ENCODE data around the gene RETN.
"Not testable (repeated sequence)": the region's sequence is repeated elsewhere in the genome, so short reads cannot be mapped to it uniquely, and the experiment has no call there.

Gene RETN

GRCh38 chr19:7637374-7638256 lies 31.2 kb upstream of the RETN start:
- in situ Hi-C loops (cut with MboI; ENCODE audit: low sequenced_read_pairs) = no loop called here

GRCh38 chr19:7638802-7639465 lies 29.9 kb upstream of the RETN start:
- in situ Hi-C loops (cut with MboI; ENCODE audit: low sequenced_read_pairs) = no loop called here

DNA sequence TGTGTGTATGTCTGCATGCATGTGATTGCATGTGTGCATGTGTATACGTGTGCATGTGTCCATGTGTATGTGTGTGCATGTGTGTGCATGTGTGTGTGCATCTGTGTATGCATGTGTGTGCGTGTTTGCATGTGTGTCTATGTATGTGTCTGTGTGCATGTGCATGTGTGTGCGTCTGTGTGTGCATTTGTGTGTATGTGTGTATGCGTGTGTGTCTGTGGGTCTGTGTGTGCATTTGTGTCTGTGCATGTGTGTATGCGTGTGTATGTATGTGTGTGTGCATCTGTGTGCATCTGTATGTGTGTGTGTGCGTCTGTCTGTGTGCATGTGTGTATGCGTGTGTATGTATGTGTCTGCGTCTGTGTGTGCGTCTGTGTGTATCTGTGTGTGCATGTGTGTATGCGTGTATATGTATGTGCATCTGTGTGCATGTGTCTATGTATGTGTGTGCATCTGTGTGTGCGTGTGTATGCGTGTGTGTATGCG lies 28.9 kb upstream of the RETN start:
- in situ Hi-C loops (cut with MboI; ENCODE audit: low sequenced_read_pairs) = no loop called here

GRCh38 chr19:7640803-7641202 lies 28.0 kb upstream of the RETN start:
- in situ Hi-C loops (cut with MboI; ENCODE audit: low sequenced_read_pairs) = no loop called here

DNA sequence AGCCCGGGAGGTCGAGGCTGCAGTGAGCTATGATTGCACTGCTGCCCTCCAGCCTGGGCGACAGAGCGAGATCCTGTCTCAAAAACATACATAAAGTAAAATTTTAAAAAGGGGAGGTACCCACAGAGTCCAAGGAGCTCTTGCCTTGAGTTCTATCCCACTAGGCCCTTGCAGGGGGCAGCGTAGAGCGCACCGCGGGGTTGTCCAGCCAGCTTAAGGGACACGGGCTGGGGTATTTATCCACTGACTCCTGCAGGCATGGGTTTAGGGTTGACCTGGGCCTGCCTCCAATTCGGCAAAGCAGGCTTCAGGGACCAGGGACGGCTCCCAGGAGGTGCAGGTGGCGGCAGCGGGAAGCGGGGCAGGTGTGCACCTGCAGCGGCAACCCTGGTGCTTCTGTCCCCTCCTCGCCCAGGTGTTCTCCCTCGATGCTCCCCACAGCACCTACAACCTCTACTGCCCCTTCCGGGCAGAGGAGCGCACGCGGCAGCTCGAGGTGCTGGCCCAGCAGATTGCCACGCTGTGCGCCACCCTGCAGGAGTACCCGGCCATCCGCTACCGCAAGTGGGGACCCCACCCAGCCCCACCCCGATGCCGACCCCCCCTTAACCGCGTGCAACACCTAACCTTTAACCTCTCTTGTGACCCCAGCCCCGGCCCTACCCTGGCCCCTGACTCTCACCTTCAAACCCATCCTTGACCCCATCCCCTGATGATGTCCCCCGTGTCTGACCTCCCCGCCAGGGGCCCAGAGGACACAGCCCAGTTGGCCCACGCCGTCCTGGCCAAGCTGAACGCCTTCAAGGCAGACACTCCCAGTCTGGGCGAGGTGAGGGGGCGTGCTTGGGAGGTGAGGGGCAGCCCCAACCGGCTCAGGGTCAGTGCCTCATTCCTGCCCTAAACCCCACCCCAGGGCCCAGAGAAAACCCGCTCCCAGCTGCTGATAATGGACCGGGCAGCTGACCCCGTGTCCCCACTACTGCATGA lies 27.3 kb upstream of the RETN start:
- in situ Hi-C loops (cut with MboI; ENCODE audit: low sequenced_read_pairs) = no loop called here

DNA sequence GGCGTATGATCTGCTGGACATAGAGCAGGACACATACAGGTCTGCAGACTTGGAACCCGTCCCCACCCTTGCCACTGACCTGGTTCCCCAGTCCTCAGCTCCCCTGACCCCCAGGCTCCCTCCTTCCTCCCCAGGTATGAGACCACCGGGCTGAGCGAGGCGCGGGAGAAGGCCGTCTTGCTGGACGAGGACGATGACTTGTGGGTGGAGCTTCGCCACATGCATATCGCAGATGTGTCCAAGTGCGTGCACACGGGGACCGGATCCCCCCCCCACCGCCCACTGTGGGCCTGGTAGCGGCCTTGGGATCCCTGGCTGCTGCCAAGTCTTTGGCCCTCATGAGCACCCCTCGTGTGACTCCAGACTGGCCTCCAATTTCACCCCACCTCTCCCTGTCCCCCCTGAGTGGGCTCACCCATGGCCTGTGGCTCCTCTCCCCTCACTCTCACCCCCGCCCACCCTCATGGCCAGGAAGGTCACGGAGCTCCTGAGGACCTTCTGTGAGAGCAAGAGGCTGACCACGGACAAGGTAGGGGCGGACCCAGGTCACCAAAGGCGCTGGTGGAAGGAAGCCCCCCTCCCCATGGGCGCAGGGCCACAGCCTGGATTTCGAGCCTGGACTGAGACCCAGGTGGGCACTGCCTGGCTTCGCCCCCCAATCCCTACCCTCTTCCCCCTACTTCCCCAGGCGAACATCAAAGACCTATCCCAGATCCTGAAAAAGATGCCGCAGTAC lies 26.4 kb upstream of the RETN start:
- in situ Hi-C loops (cut with MboI; ENCODE audit: low sequenced_read_pairs) = no loop called here

DNA sequence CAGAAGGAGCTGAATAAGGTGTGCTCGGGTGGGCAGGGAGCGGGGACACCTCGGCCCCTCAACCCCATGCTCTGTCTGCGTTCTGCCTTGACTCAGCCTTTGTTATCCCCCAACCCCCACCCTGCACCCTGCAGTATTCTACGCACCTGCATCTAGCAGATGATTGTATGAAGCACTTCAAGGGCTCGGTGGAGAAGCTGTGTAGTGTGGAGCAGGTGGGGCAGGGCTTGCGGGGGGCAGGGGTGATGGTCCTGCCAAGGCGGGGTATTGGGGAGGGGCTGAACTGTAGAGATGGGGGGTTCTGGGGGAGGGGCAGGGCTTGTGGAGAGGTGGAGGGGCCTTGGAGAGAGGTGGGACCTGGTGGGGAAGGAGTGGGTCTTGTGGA lies 25.8 kb upstream of the RETN start:
- in situ Hi-C loops (cut with MboI; ENCODE audit: low sequenced_read_pairs) = no loop called here

DNA sequence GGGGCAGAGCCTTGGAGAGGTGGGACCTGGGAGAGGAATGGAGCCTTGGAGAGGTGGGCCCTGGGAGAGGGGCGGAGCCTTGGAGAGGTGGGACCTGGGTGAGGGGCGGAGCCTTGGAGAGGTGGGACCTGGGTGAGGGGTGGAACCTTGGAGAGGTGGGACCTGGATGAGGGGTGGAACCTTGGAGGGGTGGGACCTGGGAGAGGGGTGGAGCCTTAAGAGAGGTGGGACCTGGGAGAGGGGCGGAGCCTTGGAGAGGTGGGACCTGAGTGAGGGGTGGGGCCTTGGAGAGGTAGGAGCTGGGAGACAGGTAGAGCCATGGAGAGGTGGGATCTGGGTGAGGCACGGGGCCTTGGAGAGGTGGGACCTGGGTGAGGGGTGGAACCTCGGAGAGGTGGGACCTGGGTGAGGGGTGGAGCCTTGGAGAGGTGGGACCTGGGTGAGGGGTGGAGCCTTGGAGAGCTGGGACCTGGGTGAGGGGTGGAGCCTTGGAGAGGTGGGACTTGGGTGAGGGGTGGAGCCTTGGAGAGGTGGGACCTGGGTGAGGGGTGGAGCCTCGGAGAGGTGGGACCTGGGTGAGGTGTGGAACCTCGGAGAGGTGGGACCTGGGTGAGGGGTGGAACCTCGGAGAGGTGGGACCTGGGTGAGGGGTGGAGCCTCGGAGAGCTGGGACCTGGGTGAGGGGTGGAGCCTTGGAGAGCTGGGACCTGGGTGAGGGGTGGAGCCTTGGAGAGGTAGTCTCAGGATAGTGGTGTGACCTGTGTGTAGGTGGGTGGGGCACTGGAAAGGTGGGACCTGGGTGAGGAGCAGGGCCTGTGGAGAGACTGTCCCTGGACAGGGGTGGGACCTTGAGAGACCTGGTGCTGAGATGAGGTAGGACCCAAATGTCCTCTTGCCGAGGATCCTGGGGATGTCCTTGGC lies 25.0 kb upstream of the RETN start:
- in situ Hi-C loops (cut with MboI; ENCODE audit: low sequenced_read_pairs) = not testable (repeated sequence)

DNA sequence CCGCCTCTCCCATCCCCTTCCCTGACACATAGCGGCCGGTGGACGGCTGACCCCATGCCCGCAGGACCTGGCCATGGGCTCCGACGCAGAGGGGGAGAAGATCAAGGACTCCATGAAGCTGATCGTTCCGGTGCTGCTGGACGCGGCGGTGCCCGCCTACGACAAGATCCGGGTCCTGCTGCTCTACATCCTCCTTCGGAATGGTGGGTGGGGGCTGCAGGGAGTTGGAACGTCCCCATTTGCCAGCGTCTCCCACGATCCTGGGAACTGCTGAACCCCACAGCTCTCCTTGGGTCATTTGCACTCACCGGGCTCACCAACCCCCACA lies 24.3 kb upstream of the RETN start:
- in situ Hi-C loops (cut with MboI; ENCODE audit: low sequenced_read_pairs) = no loop called here

DNA sequence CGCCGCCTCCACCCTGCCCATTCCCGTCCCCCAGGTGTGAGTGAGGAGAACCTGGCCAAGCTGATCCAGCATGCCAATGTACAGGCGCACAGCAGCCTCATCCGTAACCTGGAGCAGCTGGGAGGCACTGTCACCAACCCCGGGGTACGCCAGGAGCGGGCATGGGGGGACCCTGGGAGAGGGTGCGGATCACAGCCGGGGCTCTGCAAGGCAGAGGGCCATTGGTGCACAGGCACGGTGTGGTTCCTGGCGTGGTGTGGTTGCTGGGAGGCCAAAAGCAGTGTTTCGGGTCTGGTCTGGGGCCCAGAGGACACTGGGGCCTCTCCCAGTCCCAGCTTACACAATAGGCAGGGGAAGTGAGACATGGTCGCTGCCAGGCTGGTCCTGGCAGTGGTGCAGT lies 23.7 kb upstream of the RETN start:
- in situ Hi-C loops (cut with MboI; ENCODE audit: low sequenced_read_pairs) = no loop called here

GRCh38 chr19:7645656-7646425 lies 23.0 kb upstream of the RETN start:
- in situ Hi-C loops (cut with MboI; ENCODE audit: low sequenced_read_pairs) = no loop called here

DNA sequence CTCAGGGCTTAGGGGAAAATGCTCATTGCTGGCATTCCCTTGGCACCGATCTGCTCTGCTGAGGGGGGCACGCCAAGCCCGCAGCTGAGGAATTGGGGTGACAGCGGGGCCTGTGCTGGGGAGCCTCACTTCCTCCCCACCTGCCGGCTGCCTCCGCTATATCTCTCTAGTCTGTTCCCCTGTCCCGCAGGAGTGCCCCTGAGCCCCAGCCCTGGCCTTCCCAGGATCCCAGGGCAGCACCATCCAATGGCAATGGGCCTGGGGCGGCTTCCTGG lies 22.5 kb upstream of the RETN start:
- in situ Hi-C loops (cut with MboI; ENCODE audit: low sequenced_read_pairs) = no loop called here

- in situ Hi-C loops (cut with MboI; ENCODE audit: low sequenced_read_pairs) = no loop called here
Measured at GRCh38 chr19:7647156-7647555, 21.7 kb upstream of the RETN start.

- in situ Hi-C loops (cut with MboI; ENCODE audit: low sequenced_read_pairs) = no loop called here
Measured at GRCh38 chr19:7648265-7649014, 20.4 kb upstream of the RETN start.

DNA sequence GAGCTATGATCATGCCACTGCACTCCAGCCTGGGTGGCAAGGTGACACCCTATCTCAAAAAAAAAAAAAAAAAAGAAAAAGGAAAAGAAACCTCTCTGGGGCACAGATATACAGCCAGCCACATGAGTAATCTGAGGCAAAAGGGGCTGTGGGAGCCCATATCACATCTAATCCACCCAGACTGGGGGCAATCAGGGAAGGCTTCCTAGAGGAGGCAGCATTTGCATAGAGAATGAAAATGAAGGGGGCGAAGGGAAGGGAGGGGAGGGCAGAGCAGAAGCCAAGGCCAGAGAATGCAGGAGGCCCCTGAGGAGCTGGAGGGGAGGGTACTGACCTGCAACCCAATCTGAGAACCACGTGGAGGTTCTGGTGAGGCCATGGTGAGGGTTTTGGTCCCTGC lies 18.7 kb upstream of the RETN start:
- in situ Hi-C loops (cut with MboI; ENCODE audit: low sequenced_read_pairs) = no loop called here

- in situ Hi-C loops (cut with MboI; ENCODE audit: low sequenced_read_pairs) = no loop called here
Measured at GRCh38 chr19:7652061-7652641, 16.7 kb upstream of the RETN start.

- in situ Hi-C loops (cut with MboI; ENCODE audit: low sequenced_read_pairs) = no loop called here
Measured at GRCh38 chr19:7654401-7654800, 14.4 kb upstream of the RETN start.

GRCh38 chr19:7655581-7655980 lies 13.3 kb upstream of the RETN start:
- in situ Hi-C loops (cut with MboI; ENCODE audit: low sequenced_read_pairs) = no loop called here

Data from HL-60/S4 treated with retinoic acid at 250 ng/mL for 4 days and 3 days (cell line).